ENCODE results near the gene TCEAL5. TPM values are rescaled to one million over a fixed set of nuclear protein-coding genes. Genes with fewer than 3 reads are reported as not detected.
"Not testable (repeated sequence)": the region's sequence is repeated elsewhere in the genome, so short reads cannot be mapped to it uniquely, and the experiment has no call there.

The TCEAL5 gene, protein sequence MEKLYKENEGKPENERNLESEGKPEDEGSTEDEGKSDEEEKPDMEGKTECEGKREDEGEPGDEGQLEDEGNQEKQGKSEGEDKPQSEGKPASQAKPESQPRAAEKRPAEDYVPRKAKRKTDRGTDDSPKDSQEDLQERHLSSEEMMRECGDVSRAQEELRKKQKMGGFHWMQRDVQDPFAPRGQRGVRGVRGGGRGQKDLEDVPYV
- total RNA-seq (ENCODE audit: low replicate concordance): 0.71 TPM in 1 of 2 replicates, not detected in the other
- long read RNA-seq: 0 reads

DNA sequence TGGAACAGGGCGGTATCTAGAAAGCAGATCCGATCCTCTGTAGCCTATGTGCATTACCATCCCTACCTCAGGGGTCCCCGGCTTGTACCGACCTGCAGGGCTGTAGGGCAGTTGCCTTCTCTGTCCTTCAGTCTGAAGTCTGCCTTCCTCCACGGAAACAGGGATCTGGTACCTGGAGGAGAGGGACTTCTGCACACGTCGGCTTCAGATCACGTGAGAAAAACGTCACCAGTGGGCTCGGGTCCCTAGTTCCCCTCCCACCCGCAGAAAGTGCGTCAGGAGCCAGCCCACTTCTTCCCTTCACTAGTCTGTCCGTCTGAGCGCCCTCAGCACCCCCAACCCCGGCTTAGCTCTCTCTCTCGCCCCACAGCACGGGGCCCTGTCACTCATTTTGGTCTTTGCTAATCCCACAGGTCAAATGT lies at the start of gene TCEAL5:
TSS of gene TCEAL5 (minus strand) at position 170 of the 422 bp plus-strand sequence. CDS start 2,187 bp downstream, outside the sequence.
- Mint-ChIP-seq H3K4me3 (no peak within 1 kb of the TSS), H3K27me3 (peaks cover 18% of the 10 kb centered on the region), H3K9me3 (no peaks in the 10 kb centered on the region), H3K4me1 (ENCODE audit: unreplicated experiment) (no peaks in the 10 kb centered on the region), H3K36me3 (no peaks in the 10 kb centered on the region), H3K27ac (no peak within 1 kb of the TSS)
- TF ChIP-seq, protein P1, sequence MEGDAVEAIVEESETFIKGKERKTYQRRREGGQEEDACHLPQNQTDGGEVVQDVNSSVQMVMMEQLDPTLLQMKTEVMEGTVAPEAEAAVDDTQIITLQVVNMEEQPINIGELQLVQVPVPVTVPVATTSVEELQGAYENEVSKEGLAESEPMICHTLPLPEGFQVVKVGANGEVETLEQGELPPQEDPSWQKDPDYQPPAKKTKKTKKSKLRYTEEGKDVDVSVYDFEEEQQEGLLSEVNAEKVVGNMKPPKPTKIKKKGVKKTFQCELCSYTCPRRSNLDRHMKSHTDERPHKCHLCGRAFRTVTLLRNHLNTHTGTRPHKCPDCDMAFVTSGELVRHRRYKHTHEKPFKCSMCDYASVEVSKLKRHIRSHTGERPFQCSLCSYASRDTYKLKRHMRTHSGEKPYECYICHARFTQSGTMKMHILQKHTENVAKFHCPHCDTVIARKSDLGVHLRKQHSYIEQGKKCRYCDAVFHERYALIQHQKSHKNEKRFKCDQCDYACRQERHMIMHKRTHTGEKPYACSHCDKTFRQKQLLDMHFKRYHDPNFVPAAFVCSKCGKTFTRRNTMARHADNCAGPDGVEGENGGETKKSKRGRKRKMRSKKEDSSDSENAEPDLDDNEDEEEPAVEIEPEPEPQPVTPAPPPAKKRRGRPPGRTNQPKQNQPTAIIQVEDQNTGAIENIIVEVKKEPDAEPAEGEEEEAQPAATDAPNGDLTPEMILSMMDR (conservative IDR thresholded peaks at IDR 0.05): no peak
- DNase-seq (ENCODE audit: extremely low spot score, unreplicated experiment): no peak

DNA sequence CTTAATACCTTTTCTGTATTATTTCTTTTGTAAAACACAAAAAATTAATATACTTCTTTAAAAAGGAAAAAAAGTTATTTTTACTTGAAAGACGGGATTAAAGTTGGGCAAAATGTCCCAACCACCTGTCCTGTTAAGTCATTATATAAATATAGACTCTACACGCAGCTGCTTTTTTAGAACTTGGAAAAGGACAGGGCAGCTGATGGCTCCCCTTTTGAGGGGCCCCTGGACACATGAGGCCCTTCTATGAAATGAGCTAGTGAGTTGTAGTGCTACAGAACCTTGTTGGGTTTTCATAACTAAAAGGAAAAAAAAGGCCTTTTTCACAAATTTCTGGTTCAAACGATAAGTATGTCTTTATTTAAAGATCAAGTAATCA lies 34.8 kb upstream of the TCEAL5 start:
- TF ChIP-seq, protein P1 (conservative IDR thresholded peaks at IDR 0.05): no peak
- H3K36me3 Mint-ChIP-seq: no peaks in the 10 kb centered on the region
- no peaks in the 10 kb centered on the region for H3K27me3 Mint-ChIP-seq
- no peak overlapping the region for H3K27ac Mint-ChIP-seq
- no peaks in the 10 kb centered on the region for H3K9me3 Mint-ChIP-seq
- no peaks in the 10 kb centered on the region for H3K4me1 Mint-ChIP-seq (ENCODE audit: unreplicated experiment)
- H3K4me3 Mint-ChIP-seq: peak overlapping the region; percentile 91
- no peak for DNase-seq (ENCODE audit: extremely low spot score, unreplicated experiment)

DNA sequence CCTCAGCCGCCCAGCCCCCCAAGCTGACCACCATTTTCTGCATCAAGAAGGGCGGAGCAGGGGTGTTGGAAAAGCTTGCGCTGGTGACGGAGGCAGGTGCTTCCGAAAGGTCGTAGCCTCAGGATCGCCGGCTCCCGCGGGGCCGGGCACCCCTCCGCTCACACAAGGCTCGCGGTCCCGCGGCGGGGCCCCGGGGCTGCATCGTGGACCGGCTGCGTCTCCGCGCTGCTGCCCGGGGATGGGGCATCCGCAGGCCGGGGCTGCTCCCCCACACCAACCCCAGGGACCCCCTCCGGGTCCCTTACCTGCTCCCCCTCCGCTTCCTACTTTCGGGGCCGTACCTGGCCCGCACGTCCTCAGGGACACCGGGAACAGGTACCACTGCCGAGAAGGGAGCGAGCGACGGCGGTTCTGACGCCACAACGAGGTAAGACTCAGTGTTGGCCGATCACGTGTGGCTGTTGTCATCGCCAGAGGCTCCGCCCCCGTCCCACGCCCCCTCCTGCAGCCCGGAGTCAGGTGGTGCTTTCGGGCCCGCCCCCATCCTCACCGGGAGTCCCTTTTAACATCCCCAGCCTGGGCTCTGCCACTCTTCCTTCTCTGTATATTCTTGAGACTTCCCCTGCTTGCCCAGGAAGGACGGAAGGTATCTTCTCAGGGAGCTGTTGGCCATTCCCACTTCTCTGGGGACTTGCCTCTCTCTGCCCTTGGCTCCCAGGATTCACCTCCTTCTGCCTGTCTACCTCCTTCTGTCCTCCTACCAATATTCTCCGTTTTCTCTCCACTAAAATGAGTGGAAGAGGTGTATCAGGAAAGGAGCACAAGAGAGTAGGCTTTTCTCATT lies 34.2 kb upstream of the TCEAL5 start, which contains the start of gene BEX2:
TSS of gene BEX2 (minus strand) at position 436 of the 844 bp plus-strand sequence. CDS start 1,014 bp downstream, outside the sequence.
- Mint-ChIP-seq H3K27me3 (no peaks in the 10 kb centered on the region), H3K4me3 (peak within 1 kb of the TSS; percentile 91), H3K4me1 (ENCODE audit: unreplicated experiment) (no peaks in the 10 kb centered on the region), H3K9me3 (no peaks in the 10 kb centered on the region), H3K27ac (peak within 1 kb of the TSS; percentile 71), H3K36me3 (no peaks in the 10 kb centered on the region)
- DNase-seq (ENCODE audit: extremely low spot score, unreplicated experiment): peak; percentile 82
- TF ChIP-seq, protein P1 (conservative IDR thresholded peaks at IDR 0.05): no peak

DNA sequence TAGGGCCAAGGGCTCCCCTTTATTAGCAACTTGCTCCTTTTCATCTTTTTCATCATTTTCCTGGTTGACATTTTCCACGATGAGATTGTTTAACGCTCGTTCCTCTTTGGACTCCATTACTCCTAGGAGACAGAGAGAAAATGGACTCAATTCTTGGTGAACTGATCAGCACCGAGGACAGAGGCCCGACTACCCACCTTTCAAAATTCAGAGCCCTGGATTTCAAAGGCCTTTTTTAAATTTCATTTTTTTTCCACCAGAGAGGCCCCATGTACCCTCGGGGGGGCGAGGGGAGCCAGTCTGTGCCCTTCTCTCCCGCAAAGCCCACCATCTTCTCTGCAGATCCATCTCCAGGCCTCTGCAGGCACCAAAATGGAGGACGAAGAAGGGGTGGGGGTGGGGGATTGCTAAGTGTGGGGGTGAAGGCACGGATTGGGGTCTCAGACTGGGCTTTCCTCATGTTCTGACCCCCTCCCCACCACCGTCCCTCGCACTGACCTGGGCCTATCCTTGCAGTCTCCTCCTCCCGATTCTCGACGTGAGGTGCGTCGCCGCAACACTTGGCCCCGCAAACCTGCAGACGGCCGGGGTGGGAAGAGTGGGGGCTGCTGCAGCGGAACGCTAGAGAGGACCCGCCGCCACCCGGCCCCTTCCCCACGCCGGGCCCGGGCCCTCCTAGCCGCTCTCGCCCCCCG lies 33.5 kb upstream of the TCEAL5 start:
- peak overlapping the region; percentile 60 for H3K4me3 Mint-ChIP-seq
- no peaks in the 10 kb centered on the region for H3K36me3 Mint-ChIP-seq
- H3K4me1 Mint-ChIP-seq (ENCODE audit: unreplicated experiment): no peaks in the 10 kb centered on the region
- H3K27ac Mint-ChIP-seq: no peak overlapping the region
- no peak for DNase-seq (ENCODE audit: extremely low spot score, unreplicated experiment)
- TF ChIP-seq, protein P1 (conservative IDR thresholded peaks at IDR 0.05): no peak
- no peaks in the 10 kb centered on the region for H3K27me3 Mint-ChIP-seq
- H3K9me3 Mint-ChIP-seq: no peaks in the 10 kb centered on the region

DNA sequence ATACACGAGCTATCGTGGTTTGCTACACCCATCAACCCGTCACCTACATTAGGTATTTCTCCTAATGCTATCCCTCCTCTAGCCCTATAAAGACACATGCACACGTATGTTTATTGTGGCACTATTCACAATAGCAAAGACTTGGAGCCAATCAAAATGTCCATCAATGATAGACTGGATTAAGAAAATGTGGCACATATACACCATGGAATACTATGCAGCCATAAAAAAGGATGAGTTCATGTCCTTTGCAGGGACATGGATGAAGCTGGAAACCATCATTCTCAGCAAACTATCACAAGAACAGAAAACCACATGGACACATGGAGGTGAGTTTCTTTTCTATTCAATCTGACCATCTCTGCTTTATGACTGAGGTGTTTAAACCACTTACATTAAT lies 29.1 kb upstream of the TCEAL5 start:
- not testable (repeated sequence) for H3K9me3 Mint-ChIP-seq; H3K27ac Mint-ChIP-seq; DNase-seq (ENCODE audit: extremely low spot score, unreplicated experiment); H3K27me3 Mint-ChIP-seq; H3K4me3 Mint-ChIP-seq; H3K4me1 Mint-ChIP-seq (ENCODE audit: unreplicated experiment); H3K36me3 Mint-ChIP-seq
